Natural killer cell (primary cell): ENCODE results near the gene MYH10. TPM values are rescaled to one million over a fixed set of nuclear protein-coding genes. Genes with fewer than 3 reads are reported as not detected.

Experiments used
- ATAC-seq, 3 donors: fragments of 150-1000 bp in 2 of 3; fragments of 200-7000 bp in 1 of 3; cut with Tn5 transposase; 1 replicate in 1 of 3; 2 replicates in 2 of 3; pipeline ENCODE4 v1.10.0; 2021; ENCODE audit warnings: mild to moderate bottlenecking in 2 of 3, moderate library complexity in 2 of 3
- DNase-seq, 2 donors: peaks; one replicate each; pipeline versions ENCODE4 v3.0.0 to v3.0.0-alpha.2; 2013 to 2021; ENCODE audit warnings: mixed read lengths in 1 of 2
- H3K27ac ChIP-seq: one replicate; pipeline ENCODE4 v1.5.1; 2013; ENCODE audit warnings: mild to moderate bottlenecking, low read length
- H3K27me3 ChIP-seq: one replicate; pipeline ENCODE4 v1.6.1; 2013; ENCODE audit warnings: low read length; ENCODE audit not compliant: control insufficient read depth, insufficient read depth
- H3K36me3 ChIP-seq: one replicate; pipeline ENCODE4 v1.6.1; 2013; ENCODE audit warnings: low read length; ENCODE audit not compliant: control insufficient read depth, insufficient read depth
- H3K4me1 ChIP-seq: one replicate; pipeline ENCODE4 v1.6.1; 2013; ENCODE audit warnings: low read length; ENCODE audit not compliant: control insufficient read depth, insufficient read depth
- H3K4me3 ChIP-seq: one replicate; pipeline ENCODE4 v1.5.1; 2013; ENCODE audit warnings: low read length
- H3K9me3 ChIP-seq: one replicate; pipeline ENCODE4 v1.6.1; 2013; ENCODE audit warnings: low read length; ENCODE audit not compliant: control insufficient read depth, insufficient read depth
- H3K27ac Mint-ChIP-seq, 2 donors: one replicate each; pipeline ENCODE4 v1.8.0; 2022; ENCODE audit warnings: mild to moderate bottlenecking in 2 of 2, mixed read lengths in 2 of 2, moderate library complexity in 1 of 2
- H3K27me3 Mint-ChIP-seq, 2 donors: one replicate each; pipeline ENCODE4 v1.8.0; 2022; ENCODE audit warnings: low read depth in 2 of 2, mixed read lengths in 2 of 2
- H3K36me3 Mint-ChIP-seq: one replicate; pipeline ENCODE4 v1.8.0; 2022; ENCODE audit warnings: mixed read lengths
- H3K4me1 Mint-ChIP-seq, 2 donors: one replicate each; pipeline ENCODE4 v1.8.0; 2022; ENCODE audit warnings: mixed read lengths in 2 of 2
- H3K4me3 Mint-ChIP-seq: one replicate; pipeline ENCODE4 v1.8.0; 2022; ENCODE audit warnings: mild to moderate bottlenecking, moderate library complexity, mixed read lengths
- H3K9me3 Mint-ChIP-seq, 2 donors: one replicate each; pipeline ENCODE4 v1.8.0; 2022; ENCODE audit warnings: mixed read lengths in 2 of 2
- CTCF ChIP-seq: fragments of 200-600 bp; IDR thresholded peaks from one replicate; pipeline ENCODE4 v1.8.0; 2022; ENCODE audit warnings: antibody characterized with exemption
- WGBS: methylation state at CpG from one replicate; pipeline ENCODE4 v1.1.7; 2013; ENCODE audit warnings: missing lambda C conversion rate; ENCODE audit not compliant: insufficient coverage; 5-methylcytosine and 5-hydroxymethylcytosine counted together
- intact Hi-C: fragments of 100-400 bp; cut with micrococcal nuclease; formaldehyde crosslinking; loops from one replicate; pipeline ENCODE4 v1.14.2; 2022
- total RNA-seq, 4 donors: library from RNA; stranded (reverse); fragments of 120-200 nt in 1 of 4; gene quantifications; one replicate each; pipeline versions ENCODE4 v1.2.3 to v1.2.4, GENCODE V29; 2013 to 2022

Gene MYH10
- total RNA-seq, 3 donors from 2014 or later (not counting 1 experiment from before 2014, with no cell fraction given): 0.28 to 1.5 (median 1.0) TPM

DNA sequence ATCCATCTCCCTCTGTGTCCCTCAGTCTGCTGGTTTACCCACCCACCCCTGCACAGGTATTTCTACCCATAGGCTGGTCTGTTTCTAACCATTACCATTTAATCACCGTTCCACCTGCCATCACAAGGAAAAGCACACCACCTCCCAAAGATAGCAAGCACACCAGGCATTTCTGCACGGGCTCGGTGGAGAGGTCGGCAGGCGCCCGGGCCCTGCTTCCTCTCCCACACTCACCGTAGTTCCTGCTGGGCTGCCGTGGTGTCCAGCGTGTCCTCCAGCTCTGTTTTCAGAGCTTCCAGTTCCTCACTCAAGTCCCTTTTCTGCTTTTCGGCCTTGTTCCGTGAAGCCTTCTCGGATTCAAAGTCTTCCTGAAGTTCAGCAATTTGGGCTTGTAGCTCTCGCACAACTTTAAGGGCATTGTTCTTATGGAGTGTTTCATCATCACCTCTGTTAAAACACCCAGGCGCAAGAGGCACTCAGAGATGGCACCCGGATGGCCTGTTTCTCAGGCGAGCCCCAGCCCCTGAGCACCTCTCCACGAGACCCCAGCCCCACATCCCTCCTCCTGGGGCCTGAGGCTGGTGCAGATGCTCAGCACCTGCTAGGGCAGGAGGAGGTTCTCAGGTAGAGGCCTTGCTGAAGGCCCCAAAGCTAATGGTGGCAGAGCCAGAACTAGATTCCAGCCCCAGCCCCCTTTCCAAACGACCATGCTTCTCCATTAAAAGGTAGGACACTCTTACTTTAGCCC, 125.9 kb downstream of the MYH10 start:
- H3K27ac ChIP-seq: no peak overlapping the region
- H3K36me3 ChIP-seq: no peaks in the 10 kb centered on the region
- intact Hi-C loops: no loop called here
- ATAC-seq (no peak), DNase-seq (no peak)
- WGBS: 93% methylated on average over 18 of the region's 18 CpGs
- no peak for TF ChIP-seq CTCF
- H3K4me1 Mint-ChIP-seq: no peaks in the 10 kb centered on the region
- H3K9me3 ChIP-seq: no peaks in the 10 kb centered on the region
- no peak overlapping the region for H3K4me3 ChIP-seq
- no peaks in the 10 kb centered on the region for H3K9me3 Mint-ChIP-seq
- no peak overlapping the region for H3K27ac Mint-ChIP-seq
- H3K36me3 Mint-ChIP-seq: no peaks in the 10 kb centered on the region
- H3K4me1 ChIP-seq: no peaks in the 10 kb centered on the region
- H3K27me3 Mint-ChIP-seq: peaks cover 0 to 4% of the 10 kb centered on the region in 2 donors
- H3K27me3 ChIP-seq: no peaks in the 10 kb centered on the region
- H3K4me3 Mint-ChIP-seq: no peak overlapping the region

DNA sequence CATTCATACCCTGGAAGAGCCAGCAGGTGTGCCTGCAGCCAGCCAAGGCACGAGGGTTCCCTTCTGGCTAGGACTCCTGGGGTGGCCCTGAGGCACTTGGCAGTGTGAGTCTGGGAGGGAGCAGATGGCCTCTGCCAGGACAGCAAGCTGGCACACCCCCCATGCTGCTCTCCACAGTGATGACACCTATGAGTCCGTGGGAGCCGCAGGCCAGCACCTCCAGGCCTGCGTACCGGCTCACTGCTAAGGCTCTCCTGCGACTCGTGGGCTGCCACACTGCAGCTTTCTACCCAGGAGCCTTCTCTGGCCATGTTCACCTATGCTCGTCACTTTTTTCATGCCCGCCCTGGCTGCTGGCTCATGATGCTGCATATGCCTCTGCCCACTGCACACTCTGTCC, 126.7 kb downstream of the MYH10 start:
- no peaks in the 10 kb centered on the region for H3K9me3 ChIP-seq
- intact Hi-C loops: no loop called here
- Mint-ChIP-seq H3K4me1 (no peaks in the 10 kb centered on the region), H3K4me3 (no peak overlapping the region), H3K9me3 (no peaks in the 10 kb centered on the region), H3K27me3 (peaks cover 0 to 4% of the 10 kb centered on the region in 2 donors), H3K36me3 (no peaks in the 10 kb centered on the region), H3K27ac (no peak overlapping the region)
- DNase-seq (no peak), ATAC-seq (peak in 1 of 3 donors; percentile 21)
- WGBS: 81% methylated on average over 9 of the region's 9 CpGs
- no peaks in the 10 kb centered on the region for H3K36me3 ChIP-seq
- no peak overlapping the region for H3K27ac ChIP-seq
- TF ChIP-seq CTCF: no peak
- no peak overlapping the region for H3K4me3 ChIP-seq
- no peaks in the 10 kb centered on the region for H3K4me1 ChIP-seq
- H3K27me3 ChIP-seq: no peaks in the 10 kb centered on the region

DNA sequence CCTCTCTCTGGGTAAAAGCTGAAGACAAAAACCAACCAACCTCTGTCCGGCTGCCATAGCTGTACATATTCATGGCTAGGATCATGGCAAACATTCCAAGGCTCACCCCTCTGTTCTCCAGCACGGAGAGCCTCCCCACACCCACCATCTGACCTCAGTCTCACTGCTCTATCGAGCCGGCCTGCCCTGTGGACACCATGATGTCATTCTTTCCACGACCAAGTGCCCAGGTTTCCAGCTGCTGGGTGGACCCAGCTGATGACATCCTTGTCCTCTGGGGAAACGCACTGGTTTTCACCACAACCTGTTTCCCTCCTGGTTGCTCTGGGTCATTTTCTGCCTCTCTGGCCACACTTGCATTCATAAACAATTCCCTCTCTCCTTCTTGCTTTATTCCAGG, 127.2 kb downstream of the MYH10 start:
- no peak for TF ChIP-seq CTCF
- no peak for DNase-seq
- intact Hi-C loops: no loop called here
- H3K9me3 ChIP-seq: no peaks in the 10 kb centered on the region
- H3K36me3 Mint-ChIP-seq: no peaks in the 10 kb centered on the region
- WGBS: 87% methylated on average over 6 of the region's 6 CpGs
- ATAC-seq: no peak
- no peak overlapping the region for H3K27ac ChIP-seq
- no peaks in the 10 kb centered on the region for H3K27me3 ChIP-seq
- H3K4me3 ChIP-seq: no peak overlapping the region
- H3K4me1 ChIP-seq: no peaks in the 10 kb centered on the region
- no peaks in the 10 kb centered on the region for H3K36me3 ChIP-seq
- H3K27ac Mint-ChIP-seq: no peak overlapping the region
- H3K27me3 Mint-ChIP-seq: peaks cover 0 to 4% of the 10 kb centered on the region in 2 donors
- no peak overlapping the region for H3K4me3 Mint-ChIP-seq
- H3K9me3 Mint-ChIP-seq: no peaks in the 10 kb centered on the region
- no peaks in the 10 kb centered on the region for H3K4me1 Mint-ChIP-seq

DNA sequence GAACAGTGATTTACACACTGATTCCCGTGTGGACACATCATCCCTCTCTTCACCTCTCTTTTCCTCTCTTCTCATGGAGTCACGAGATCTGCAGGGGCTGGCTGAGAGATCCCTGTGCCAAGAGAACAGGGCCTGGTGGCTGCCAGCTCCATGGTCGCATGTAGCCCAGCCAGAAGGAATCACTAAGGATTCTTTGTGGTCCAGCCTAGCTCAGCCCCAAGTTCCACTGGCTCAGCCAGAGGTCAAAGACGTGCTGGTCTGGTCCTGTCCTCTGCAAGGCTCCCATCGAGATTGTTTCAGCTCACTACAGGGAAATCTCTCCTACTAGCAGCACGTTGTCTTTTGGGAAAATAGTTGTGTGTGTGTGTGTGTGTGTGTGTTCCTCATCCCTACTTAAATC, 128.4 kb downstream of the MYH10 start:
- no peaks in the 10 kb centered on the region for H3K36me3 Mint-ChIP-seq
- intact Hi-C loops: no loop called here
- WGBS: 90% methylated on average over 5 of the region's 6 CpGs

More for the DNA sequence above, 128.4 kb downstream of the MYH10 start:
- no peak overlapping the region for H3K4me3 Mint-ChIP-seq
- H3K4me3 ChIP-seq: no peak overlapping the region
- no peaks in the 10 kb centered on the region for H3K27me3 ChIP-seq
- H3K27ac Mint-ChIP-seq: no peak overlapping the region
- no peaks in the 10 kb centered on the region for H3K4me1 ChIP-seq
- peaks cover 0 to 4% of the 10 kb centered on the region in 2 donors for H3K27me3 Mint-ChIP-seq
- no peak overlapping the region for H3K27ac ChIP-seq
- ATAC-seq (no peak), DNase-seq (no peak)
- H3K4me1 Mint-ChIP-seq: no peaks in the 10 kb centered on the region
- TF ChIP-seq CTCF: no peak
- no peaks in the 10 kb centered on the region for H3K36me3 ChIP-seq
- no peaks in the 10 kb centered on the region for H3K9me3 Mint-ChIP-seq
- no peaks in the 10 kb centered on the region for H3K9me3 ChIP-seq
